Central memory CD8-positive, alpha-beta T cell (primary cell): Measurements from ENCODE around the gene IRF4.
"Not testable (repeated sequence)": the region's sequence is repeated elsewhere in the genome, so short reads cannot be mapped to it uniquely, and the experiment has no call there.

Experiments used
- ATAC-seq: fragments of 150-1000 bp; cut with Tn5 transposase; replicated peaks from 2 replicates; pipeline ENCODE4 v1.10.0; 2022; ENCODE audit warnings: mild to moderate bottlenecking, moderate FRiP score, moderate number of reproducible peaks; ENCODE audit not compliant: poor library complexity, severe bottlenecking; ENCODE audit errors: extremely low read depth
- DNase-seq, 2 donors: peaks; one replicate each; pipeline ENCODE4 v3.0.0; 2021; ENCODE audit warnings: low spot score in 2 of 2
- H3K27ac Mint-ChIP-seq: one replicate; pipeline ENCODE4 v1.8.0; 2022; ENCODE audit warnings: low read depth, mild to moderate bottlenecking, moderate library complexity, mixed read lengths
- H3K27me3 Mint-ChIP-seq: one replicate; pipeline ENCODE4 v1.8.0; 2022; ENCODE audit warnings: mixed read lengths
- H3K36me3 Mint-ChIP-seq: one replicate; pipeline ENCODE4 v1.8.0; 2022; ENCODE audit warnings: mild to moderate bottlenecking, moderate library complexity, mixed read lengths; ENCODE audit not compliant: insufficient read depth
- H3K4me1 Mint-ChIP-seq: one replicate; pipeline ENCODE4 v1.8.0; 2022; ENCODE audit warnings: mixed read lengths
- H3K4me3 Mint-ChIP-seq: one replicate; pipeline ENCODE4 v1.8.0; 2022; ENCODE audit warnings: mild to moderate bottlenecking, moderate library complexity, mixed read lengths
- H3K9me3 Mint-ChIP-seq: one replicate; pipeline ENCODE4 v1.8.0; 2022; ENCODE audit warnings: mixed read lengths

Gene IRF4

GRCh38 chr6:415087-415486 lies 23.5 kb downstream of the IRF4 start:
- no peak overlapping the region for H3K4me3 Mint-ChIP-seq
- ATAC-seq: no peak
- no peak overlapping the region for H3K27ac Mint-ChIP-seq
- H3K36me3 Mint-ChIP-seq: peaks cover 4% of the 10 kb centered on the region
- H3K4me1 Mint-ChIP-seq: no peaks in the 10 kb centered on the region
- H3K9me3 Mint-ChIP-seq: peaks cover 7% of the 10 kb centered on the region
- DNase-seq: no peak
- peaks cover 8% of the 10 kb centered on the region for H3K27me3 Mint-ChIP-seq

- no peaks in the 10 kb centered on the region for H3K9me3 Mint-ChIP-seq
- no peaks in the 10 kb centered on the region for H3K4me1 Mint-ChIP-seq
- H3K36me3 Mint-ChIP-seq: no peaks in the 10 kb centered on the region
- no peak for ATAC-seq
- no peak for DNase-seq
- no peak overlapping the region for H3K27ac Mint-ChIP-seq
- no peak overlapping the region for H3K4me3 Mint-ChIP-seq
- H3K27me3 Mint-ChIP-seq: peaks cover 11% of the 10 kb centered on the region
These were observed 29.7 kb downstream of the IRF4 start for GRCh38 chr6:421211-421610.

GRCh38 chr6:422433-423054 lies 31.0 kb downstream of the IRF4 start:
- no peaks in the 10 kb centered on the region for H3K4me1 Mint-ChIP-seq
- ATAC-seq (peak; percentile 54), DNase-seq (no peak)
- H3K36me3 Mint-ChIP-seq: no peaks in the 10 kb centered on the region
- no peak overlapping the region for H3K27ac Mint-ChIP-seq
- no peaks in the 10 kb centered on the region for H3K9me3 Mint-ChIP-seq
- H3K27me3 Mint-ChIP-seq: peaks cover 11% of the 10 kb centered on the region
- no peak overlapping the region for H3K4me3 Mint-ChIP-seq

- Mint-ChIP-seq H3K4me1 (no peaks in the 10 kb centered on the region), H3K27ac (no peak overlapping the region), H3K36me3 (no peaks in the 10 kb centered on the region), H3K27me3 (peaks cover 11% of the 10 kb centered on the region), H3K4me3 (no peak overlapping the region), H3K9me3 (no peaks in the 10 kb centered on the region)
- DNase-seq: no peak
- ATAC-seq: no peak
These were observed 31.7 kb downstream of the IRF4 start for GRCh38 chr6:423055-423798.

- Mint-ChIP-seq H3K36me3 (no peaks in the 10 kb centered on the region), H3K4me1 (peaks cover 3% of the 10 kb centered on the region), H3K9me3 (no peaks in the 10 kb centered on the region), H3K4me3 (no peak overlapping the region), H3K27ac (no peak overlapping the region), H3K27me3 (peaks cover 11% of the 10 kb centered on the region)
- no peak for DNase-seq
- ATAC-seq: no peak
These were observed 32.3 kb downstream of the IRF4 start for GRCh38 chr6:423799-424345.

GRCh38 chr6:424741-425417 lies 33.3 kb downstream of the IRF4 start:
- H3K9me3 Mint-ChIP-seq: no peaks in the 10 kb centered on the region
- peaks cover 13% of the 10 kb centered on the region for H3K4me1 Mint-ChIP-seq
- no peak overlapping the region for H3K27ac Mint-ChIP-seq
- ATAC-seq: no peak
- no peak overlapping the region for H3K4me3 Mint-ChIP-seq
- DNase-seq: no peak
- peaks cover 5% of the 10 kb centered on the region for H3K27me3 Mint-ChIP-seq
- H3K36me3 Mint-ChIP-seq: no peaks in the 10 kb centered on the region

- H3K4me1 Mint-ChIP-seq: peaks cover 13% of the 10 kb centered on the region
- DNase-seq, H3K36me3 Mint-ChIP-seq, H3K4me3 Mint-ChIP-seq, H3K27me3 Mint-ChIP-seq, H3K27ac Mint-ChIP-seq, ATAC-seq, H3K9me3 Mint-ChIP-seq: not testable (repeated sequence)
These were observed 33.9 kb downstream of the IRF4 start for GRCh38 chr6:425418-425788.

- H3K27me3 Mint-ChIP-seq, H3K9me3 Mint-ChIP-seq, DNase-seq, ATAC-seq, H3K27ac Mint-ChIP-seq, H3K4me3 Mint-ChIP-seq, H3K36me3 Mint-ChIP-seq: not testable (repeated sequence)
- peaks cover 16% of the 10 kb centered on the region for H3K4me1 Mint-ChIP-seq
These were observed 34.7 kb downstream of the IRF4 start for GRCh38 chr6:426198-426738.

GRCh38 chr6:428047-428603 lies 36.6 kb downstream of the IRF4 start:
- DNase-seq: no peak
- H3K27ac Mint-ChIP-seq: no peak overlapping the region
- no peaks in the 10 kb centered on the region for H3K36me3 Mint-ChIP-seq
- H3K27me3 Mint-ChIP-seq: no peaks in the 10 kb centered on the region
- no peak for ATAC-seq
- H3K4me3 Mint-ChIP-seq: no peak overlapping the region
- H3K9me3 Mint-ChIP-seq: no peaks in the 10 kb centered on the region
- peaks cover 30% of the 10 kb centered on the region for H3K4me1 Mint-ChIP-seq

GRCh38 chr6:429515-430121 lies 38.1 kb downstream of the IRF4 start:
- Mint-ChIP-seq H3K9me3 (no peaks in the 10 kb centered on the region), H3K36me3 (no peaks in the 10 kb centered on the region), H3K27me3 (no peaks in the 10 kb centered on the region), H3K4me1 (peaks cover 32% of the 10 kb centered on the region), H3K27ac (no peak overlapping the region), H3K4me3 (no peak overlapping the region)
- no peak for DNase-seq
- no peak for ATAC-seq

GRCh38 chr6:431504-431903 lies 40.0 kb downstream of the IRF4 start:
- H3K27ac Mint-ChIP-seq: no peak overlapping the region
- H3K27me3 Mint-ChIP-seq: no peaks in the 10 kb centered on the region
- no peak overlapping the region for H3K4me3 Mint-ChIP-seq
- no peaks in the 10 kb centered on the region for H3K36me3 Mint-ChIP-seq
- no peaks in the 10 kb centered on the region for H3K9me3 Mint-ChIP-seq
- DNase-seq (no peak), ATAC-seq (no peak)
- H3K4me1 Mint-ChIP-seq: peaks cover 40% of the 10 kb centered on the region

- H3K4me1 Mint-ChIP-seq: peaks cover 40% of the 10 kb centered on the region
- ATAC-seq (peak; percentile 82), DNase-seq (no peak)
- H3K4me3 Mint-ChIP-seq: no peak overlapping the region
- no peaks in the 10 kb centered on the region for H3K36me3 Mint-ChIP-seq
- H3K9me3 Mint-ChIP-seq: no peaks in the 10 kb centered on the region
- H3K27me3 Mint-ChIP-seq: no peaks in the 10 kb centered on the region
- no peak overlapping the region for H3K27ac Mint-ChIP-seq
These were observed 40.4 kb downstream of the IRF4 start for GRCh38 chr6:431986-432385.
